Parathyroid adenoma (tissue), 2 donors: ENCODE data around the gene DTD1.

Experiments used
- H2AFZ ChIP-seq: fragments of 300-600 bp; sonication (generic); one replicate; pipeline ENCODE4 v1.7.0; 2017; ENCODE audit warnings: antibody characterized with exemption, mild to moderate bottlenecking
- H3K27ac ChIP-seq: fragments of 300-600 bp; sonication (generic); one replicate; pipeline ENCODE4 v1.7.0; 2017
- H3K27me3 ChIP-seq: fragments of 300-600 bp; sonication (generic); one replicate; pipeline ENCODE4 v1.7.0; 2017; ENCODE audit warnings: low read length; ENCODE audit not compliant: control insufficient read depth, insufficient read depth
- H3K36me3 ChIP-seq: fragments of 300-600 bp; sonication (generic); one replicate; pipeline ENCODE4 v1.7.0; 2017; ENCODE audit warnings: low read length; ENCODE audit not compliant: control insufficient read depth, insufficient read depth
- H3K4me1 ChIP-seq: fragments of 300-600 bp; sonication (generic); one replicate; pipeline ENCODE4 v1.7.0; 2017; ENCODE audit warnings: control low read depth
- H3K4me2 ChIP-seq: fragments of 300-600 bp; sonication (generic); one replicate; pipeline ENCODE4 v1.7.0; 2017; ENCODE audit warnings: low read length
- H3K4me3 ChIP-seq: fragments of 300-600 bp; sonication (generic); one replicate; pipeline ENCODE4 v1.7.0; 2017; ENCODE audit warnings: low read depth, low read length
- H3K79me2 ChIP-seq: fragments of 300-600 bp; sonication (generic); one replicate; pipeline ENCODE4 v1.7.0; 2017; ENCODE audit warnings: control low read depth
- H3K9ac ChIP-seq: fragments of 300-600 bp; sonication (generic); one replicate; pipeline ENCODE4 v1.7.0; 2017; ENCODE audit warnings: mild to moderate bottlenecking
- H3K9me3 ChIP-seq: fragments of 300-600 bp; sonication (generic); one replicate; pipeline ENCODE4 v1.7.0; 2017; ENCODE audit warnings: low read length; ENCODE audit not compliant: control insufficient read depth
- CTCF ChIP-seq: fragments of 300-600 bp; sonication (generic); IDR thresholded peaks from one replicate; pipeline ENCODE4 v1.7.0; 2017; ENCODE audit warnings: antibody characterized with exemption, mild to moderate bottlenecking
- donor health status: primary hyperparathyroidism.

DTD1 gene

GRCh38 chr20:18767676-18768075, 179.8 kb downstream of the DTD1 start:
- Histone ChIP-seq H3K4me1 (no peaks in the 10 kb centered on the region), H2AFZ (no peak overlapping the region), H3K36me3 (no peaks in the 10 kb centered on the region), H3K79me2 (no peaks in the 10 kb centered on the region), H3K4me2 (no peak overlapping the region), H3K9me3 (no peaks in the 10 kb centered on the region), H3K27ac (no peak overlapping the region), H3K4me3 (no peak overlapping the region), H3K27me3 (no peaks in the 10 kb centered on the region), H3K9ac (no peak overlapping the region)
- no peak for TF ChIP-seq CTCF

GRCh38 chr20:18773566-18773965, 185.7 kb downstream of the DTD1 start:
- no peak for TF ChIP-seq CTCF
- H3K36me3 ChIP-seq = no peaks in the 10 kb centered on the region
- H3K4me1 ChIP-seq = no peaks in the 10 kb centered on the region
- no peak overlapping the region for H3K9ac ChIP-seq
- no peak overlapping the region for H3K4me2 ChIP-seq
- no peaks in the 10 kb centered on the region for H3K27me3 ChIP-seq
- no peak overlapping the region for H3K4me3 ChIP-seq
- H3K27ac ChIP-seq = no peak overlapping the region
- no peaks in the 10 kb centered on the region for H3K9me3 ChIP-seq
- no peaks in the 10 kb centered on the region for H3K79me2 ChIP-seq
- no peak overlapping the region for H2AFZ ChIP-seq

- TF ChIP-seq CTCF = no peak
Observed at GRCh38 chr20:18774207-18774606, 186.4 kb downstream of the DTD1 start.

GRCh38 chr20:18775633-18776032, 187.8 kb downstream of the DTD1 start:
- Histone ChIP-seq H2AFZ (no peak overlapping the region), H3K4me2 (no peak overlapping the region), H3K36me3 (no peaks in the 10 kb centered on the region), H3K4me3 (no peak overlapping the region), H3K9ac (no peak overlapping the region), H3K27me3 (no peaks in the 10 kb centered on the region), H3K79me2 (no peaks in the 10 kb centered on the region), H3K9me3 (no peaks in the 10 kb centered on the region), H3K4me1 (no peaks in the 10 kb centered on the region), H3K27ac (no peak overlapping the region)
- no peak for TF ChIP-seq CTCF

More at GRCh38 chr20:18774207-18774606, 186.4 kb downstream of the DTD1 start:
- Histone ChIP-seq H3K9me3 (no peaks in the 10 kb centered on the region), H3K27me3 (no peaks in the 10 kb centered on the region), H3K4me2 (no peak overlapping the region), H3K79me2 (no peaks in the 10 kb centered on the region), H3K4me1 (no peaks in the 10 kb centered on the region), H3K9ac (no peak overlapping the region), H3K4me3 (no peak overlapping the region), H3K27ac (no peak overlapping the region), H2AFZ (no peak overlapping the region), H3K36me3 (no peaks in the 10 kb centered on the region)

- H3K9ac ChIP-seq = no peak overlapping the region
- no peaks in the 10 kb centered on the region for H3K79me2 ChIP-seq
- no peak overlapping the region for H2AFZ ChIP-seq
- no peaks in the 10 kb centered on the region for H3K9me3 ChIP-seq
- no peak overlapping the region for H3K4me3 ChIP-seq
- no peak for TF ChIP-seq CTCF
- H3K4me1 ChIP-seq = no peaks in the 10 kb centered on the region
- H3K36me3 ChIP-seq = no peaks in the 10 kb centered on the region
- H3K27ac ChIP-seq = no peak overlapping the region
- H3K27me3 ChIP-seq = no peaks in the 10 kb centered on the region
- H3K4me2 ChIP-seq = no peak overlapping the region
Observed at GRCh38 chr20:18778690-18779392, 191.0 kb downstream of the DTD1 start.
